IMR-90 (cell line): ENCODE results near the gene KDM1B.

Experiments
- POLR2A ChIP-seq: IDR thresholded peaks from 2 replicates; pipeline ENCODE4 v1.6.1; 2012; ENCODE audit warnings: mild to moderate bottlenecking, low read depth, low read length
- TF ChIP-seq, protein P1 (sequence below): conservative IDR thresholded peaks from 2 replicates; pipeline ENCODE4 v1.5.1; 2012; ENCODE audit warnings: mild to moderate bottlenecking, low read depth, low read length, improper control_type of control experiment

DNA sequence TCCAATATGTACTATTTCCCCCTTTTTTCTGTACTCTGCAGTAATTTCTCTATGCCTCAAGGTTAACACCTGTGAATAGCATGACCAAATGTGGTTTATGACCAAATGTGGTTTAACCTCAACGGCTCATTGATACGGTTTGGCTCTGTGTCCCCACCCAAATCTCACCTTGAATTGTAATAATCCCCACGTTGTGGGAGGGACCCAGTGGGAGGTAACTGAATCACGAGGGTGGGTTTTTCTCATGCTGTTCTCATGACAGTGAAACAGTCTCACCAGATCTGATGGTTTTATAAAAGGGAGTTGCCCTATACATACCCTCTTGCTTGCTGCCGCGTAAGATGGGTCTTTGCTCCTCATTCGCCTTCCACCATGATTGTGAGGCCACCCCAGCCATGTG, 90.4 kb downstream of the KDM1B start:
- TF ChIP-seq POLR2A = no peak
- TF ChIP-seq, protein P1, sequence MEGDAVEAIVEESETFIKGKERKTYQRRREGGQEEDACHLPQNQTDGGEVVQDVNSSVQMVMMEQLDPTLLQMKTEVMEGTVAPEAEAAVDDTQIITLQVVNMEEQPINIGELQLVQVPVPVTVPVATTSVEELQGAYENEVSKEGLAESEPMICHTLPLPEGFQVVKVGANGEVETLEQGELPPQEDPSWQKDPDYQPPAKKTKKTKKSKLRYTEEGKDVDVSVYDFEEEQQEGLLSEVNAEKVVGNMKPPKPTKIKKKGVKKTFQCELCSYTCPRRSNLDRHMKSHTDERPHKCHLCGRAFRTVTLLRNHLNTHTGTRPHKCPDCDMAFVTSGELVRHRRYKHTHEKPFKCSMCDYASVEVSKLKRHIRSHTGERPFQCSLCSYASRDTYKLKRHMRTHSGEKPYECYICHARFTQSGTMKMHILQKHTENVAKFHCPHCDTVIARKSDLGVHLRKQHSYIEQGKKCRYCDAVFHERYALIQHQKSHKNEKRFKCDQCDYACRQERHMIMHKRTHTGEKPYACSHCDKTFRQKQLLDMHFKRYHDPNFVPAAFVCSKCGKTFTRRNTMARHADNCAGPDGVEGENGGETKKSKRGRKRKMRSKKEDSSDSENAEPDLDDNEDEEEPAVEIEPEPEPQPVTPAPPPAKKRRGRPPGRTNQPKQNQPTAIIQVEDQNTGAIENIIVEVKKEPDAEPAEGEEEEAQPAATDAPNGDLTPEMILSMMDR = no peak
